ENCODE results near the gene CATSPERE. TPM values are rescaled to one million over a fixed set of nuclear protein-coding genes. Genes with fewer than 3 reads are reported as not detected.
A peak's percentile ranks its signal among the peaks of the same experiment; 100 is the strongest.
"Not testable (repeated sequence)": the region's sequence is repeated elsewhere in the genome, so short reads cannot be mapped to it uniquely, and the experiment has no call there.

Gene CATSPERE
- total RNA-seq, 4 donors from 2014 or later = 0.24 to 1.4 (median 1.0) TPM

- no peak for TF ChIP-seq CTCF (IDR thresholded peaks at IDR 0.05)
- ATAC-seq (ENCODE audit: low FRiP score) (no peak), DNase-seq (ENCODE audit: low spot score) (no peak)
Measured at GRCh38 chr1:244576259-244576892, 115.3 kb downstream of the CATSPERE start.

GRCh38 chr1:244578205-244578604 lies 117.1 kb downstream of the CATSPERE start:
- not testable (repeated sequence) for DNase-seq (ENCODE audit: low spot score); ATAC-seq (ENCODE audit: low FRiP score)

- TF ChIP-seq CTCF (IDR thresholded peaks at IDR 0.05) = no peak
- DNase-seq (ENCODE audit: low spot score) (no peak), ATAC-seq (ENCODE audit: low FRiP score) (no peak)
Measured at GRCh38 chr1:244583358-244583982, 122.4 kb downstream of the CATSPERE start.

- DNase-seq (ENCODE audit: low spot score) = no peak
- ATAC-seq (ENCODE audit: low FRiP score) = no peak
- no peak for TF ChIP-seq CTCF (IDR thresholded peaks at IDR 0.05)
Measured at GRCh38 chr1:244585867-244586266, 124.8 kb downstream of the CATSPERE start.

GRCh38 chr1:244590670-244591069 lies 129.6 kb downstream of the CATSPERE start:
- no peak for DNase-seq (ENCODE audit: low spot score)
- no peak for ATAC-seq (ENCODE audit: low FRiP score)
- TF ChIP-seq CTCF (IDR thresholded peaks at IDR 0.05) = no peak

- no peak for DNase-seq (ENCODE audit: low spot score)
- ATAC-seq (ENCODE audit: low FRiP score) = no peak
- no peak for TF ChIP-seq CTCF (IDR thresholded peaks at IDR 0.05)
Measured at GRCh38 chr1:244598611-244599010, 137.5 kb downstream of the CATSPERE start.

GRCh38 chr1:244599937-244600350 lies 138.9 kb downstream of the CATSPERE start:
- DNase-seq (ENCODE audit: low spot score) = no peak
- ATAC-seq (ENCODE audit: low FRiP score) = peak; percentile 97
- no peak for TF ChIP-seq CTCF (IDR thresholded peaks at IDR 0.05)
